Breast epithelium (tissue), 4 donors: ENCODE results near the gene PRDX5. TPM values are rescaled to one million over a fixed set of nuclear protein-coding genes. Genes with fewer than 3 reads are reported as not detected.
A peak's percentile ranks its signal among the peaks of the same experiment; 100 is the strongest.

Source experiments
- DNase-seq, 2 donors: peaks; one replicate each; pipeline ENCODE4 v3.0.0-alpha.2; 2019; ENCODE audit warnings: low spot score in 2 of 2
- H3K27ac ChIP-seq, 2 donors: fragments of 200-600 bp; sonication (generic) in 1 of 2; one replicate each; pipeline ENCODE4 v1.5.1; 2016 to 2019; ENCODE audit warnings: mild to moderate bottlenecking in 1 of 2
- H3K27me3 ChIP-seq, 2 donors: fragments of 200-600 bp; sonication (generic) in 1 of 2; one replicate each; pipeline versions ENCODE4 v1.5.1 to v1.6.0; 2017 to 2019; ENCODE audit warnings: control low read depth in 1 of 2, mild to moderate bottlenecking in 1 of 2
- H3K36me3 ChIP-seq: fragments of 200-600 bp; one replicate; pipeline ENCODE4 v1.5.1; 2019
- H3K4me1 ChIP-seq, 2 donors: fragments of 200-600 bp; sonication (generic); one replicate each; pipeline ENCODE4 v1.5.1; 2016 to 2019; ENCODE audit warnings: control low read depth in 1 of 2
- H3K4me3 ChIP-seq, 3 donors: fragments of 200-600 bp; sonication (generic); 1 replicate in 2 of 3; 2 replicates in 1 of 3; pipeline ENCODE4 v1.5.1; 2016 to 2019; ENCODE audit warnings: mild to moderate bottlenecking in 3 of 3, moderate library complexity in 2 of 3
- H3K9me3 ChIP-seq, 2 donors: fragments of 200-600 bp; sonication (generic) in 1 of 2; one replicate each; pipeline ENCODE4 v1.5.1; 2016 to 2019; ENCODE audit warnings: control low read depth in 1 of 2
- POLR2A ChIP-seq: fragments of 450-650 bp; IDR thresholded peaks from one replicate; pipeline ENCODE4 v1.6.1; 2016; ENCODE audit warnings: antibody characterized with exemption, mild to moderate bottlenecking, moderate library complexity
- POLR2AphosphoS5 ChIP-seq, 3 donors: sonication (generic); formaldehyde crosslinking; IDR thresholded peaks; one replicate each; pipeline ENCODE4 v1.6.1; 2017; ENCODE audit warnings: antibody characterized with exemption in 3 of 3
- intact Hi-C: fragments of 100-400 bp; cut with DNase I; formaldehyde crosslinking; loops from one replicate; pipeline ENCODE4 v1.15.1; 2023; ENCODE audit warnings: low total_unique reads
- total RNA-seq, 3 donors: library from RNA; depleted of rRNA; stranded (reverse); fragments of >200 nt; gene quantifications; one replicate each; pipeline ENCODE4 v1.1.0, GENCODE V29; 2016
- TF ChIP-seq, protein P1 (sequence below), 3 donors: fragments of 450-650 bp; IDR thresholded peaks; one replicate each; pipeline ENCODE4 v1.5.1; 2016 to 2017; ENCODE audit warnings: antibody characterized with exemption in 3 of 3, mild to moderate bottlenecking in 3 of 3, moderate library complexity in 3 of 3

Gene PRDX5
- total RNA-seq, 3 donors from 2014 or later: 241 to 327 (median 262) TPM

DNA sequence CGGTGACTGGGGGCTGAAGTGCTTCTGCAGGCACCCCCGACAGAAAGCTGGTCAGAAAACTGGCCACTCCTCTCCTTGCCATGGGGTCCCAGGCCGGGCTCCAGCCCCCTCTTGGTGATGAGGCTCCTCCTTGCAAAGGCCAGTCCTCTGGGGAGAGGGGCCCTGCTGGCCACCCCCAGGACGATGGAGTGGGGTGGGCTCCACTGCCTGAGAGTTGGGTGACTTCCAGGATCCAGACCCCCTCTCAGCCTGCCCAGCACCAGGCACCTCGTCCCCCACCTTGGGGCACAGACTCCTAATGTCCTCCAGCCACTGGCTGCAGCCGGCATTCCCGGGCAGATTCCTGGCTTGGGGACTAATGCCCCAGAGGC lies 40.6 kb downstream of the PRDX5 start:
- DNase-seq: no peak
- no peaks in the 10 kb centered on the region for H3K27me3 ChIP-seq
- peak overlapping the region; percentile 84 to 88 for H3K27ac ChIP-seq
- no peaks in the 10 kb centered on the region for H3K9me3 ChIP-seq
- H3K4me1 ChIP-seq: peaks cover 4 to 9% of the 10 kb centered on the region in 2 donors
- H3K36me3 ChIP-seq: no peaks in the 10 kb centered on the region
- TF ChIP-seq, protein P1, sequence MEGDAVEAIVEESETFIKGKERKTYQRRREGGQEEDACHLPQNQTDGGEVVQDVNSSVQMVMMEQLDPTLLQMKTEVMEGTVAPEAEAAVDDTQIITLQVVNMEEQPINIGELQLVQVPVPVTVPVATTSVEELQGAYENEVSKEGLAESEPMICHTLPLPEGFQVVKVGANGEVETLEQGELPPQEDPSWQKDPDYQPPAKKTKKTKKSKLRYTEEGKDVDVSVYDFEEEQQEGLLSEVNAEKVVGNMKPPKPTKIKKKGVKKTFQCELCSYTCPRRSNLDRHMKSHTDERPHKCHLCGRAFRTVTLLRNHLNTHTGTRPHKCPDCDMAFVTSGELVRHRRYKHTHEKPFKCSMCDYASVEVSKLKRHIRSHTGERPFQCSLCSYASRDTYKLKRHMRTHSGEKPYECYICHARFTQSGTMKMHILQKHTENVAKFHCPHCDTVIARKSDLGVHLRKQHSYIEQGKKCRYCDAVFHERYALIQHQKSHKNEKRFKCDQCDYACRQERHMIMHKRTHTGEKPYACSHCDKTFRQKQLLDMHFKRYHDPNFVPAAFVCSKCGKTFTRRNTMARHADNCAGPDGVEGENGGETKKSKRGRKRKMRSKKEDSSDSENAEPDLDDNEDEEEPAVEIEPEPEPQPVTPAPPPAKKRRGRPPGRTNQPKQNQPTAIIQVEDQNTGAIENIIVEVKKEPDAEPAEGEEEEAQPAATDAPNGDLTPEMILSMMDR (IDR thresholded peaks at IDR 0.05): no peak
- no peak for TF ChIP-seq POLR2A
- no peak for TF ChIP-seq POLR2AphosphoS5 (IDR thresholded peaks at IDR 0.05)
- intact Hi-C loops: no loop called here
- peak overlapping the region; percentile 78 to 98 (median 81) for H3K4me3 ChIP-seq

DNA sequence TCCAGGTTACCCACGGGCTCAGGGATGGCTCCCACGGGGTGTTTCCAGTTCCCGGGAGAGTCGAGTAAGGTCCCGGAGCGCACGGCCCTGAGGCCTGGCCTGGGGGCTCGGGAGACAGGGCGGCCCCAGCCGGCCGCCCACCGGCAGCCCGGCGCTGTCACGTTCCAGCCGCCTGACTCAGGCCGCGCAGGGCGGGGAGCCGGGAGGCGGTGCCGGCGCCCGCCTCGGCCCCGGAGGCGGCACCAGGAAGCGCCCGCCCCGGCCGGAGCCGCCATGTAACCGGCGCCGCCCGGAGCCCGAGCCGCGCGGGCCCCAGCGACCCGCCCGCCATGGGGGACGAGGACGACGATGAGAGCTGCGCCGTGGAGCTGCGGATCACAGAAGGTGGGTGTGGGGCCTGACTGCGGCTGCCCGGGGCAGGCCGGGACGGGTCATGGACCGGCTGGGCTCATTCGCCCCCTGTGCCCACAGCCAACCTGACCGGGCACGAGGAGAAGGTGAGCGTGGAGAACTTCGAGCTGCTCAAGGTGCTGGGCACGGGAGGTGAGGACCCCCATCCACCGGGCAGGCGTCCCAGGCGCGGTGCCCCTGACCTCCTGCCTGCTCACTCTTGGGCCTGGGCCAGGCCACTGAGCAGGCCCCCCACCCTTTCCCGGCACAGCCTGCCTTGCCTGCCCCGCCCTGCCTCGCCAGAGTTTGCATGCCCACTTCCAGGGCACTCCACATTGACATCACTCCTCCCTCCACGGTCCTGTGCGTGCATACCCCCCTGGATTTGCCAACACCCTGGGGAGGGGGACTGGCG lies 41.2 kb downstream of the PRDX5 start, which contains the start of gene RPS6KA4:
RPS6KA4 (plus strand) TSS at position 256 of the 805 bp plus-strand sequence; CDS start at position 330, 74 bp downstream.
- intact Hi-C loops: no loop called here
- peak in 1 of 2 donors; percentile 57 for DNase-seq
- H3K27me3 ChIP-seq: no peaks in the 10 kb centered on the region
- peak within 1 kb of the TSS; percentile 78 to 98 (median 81) for H3K4me3 ChIP-seq
- H3K36me3 ChIP-seq: no peaks in the 10 kb centered on the region
- peaks cover 4 to 9% of the 10 kb centered on the region in 2 donors for H3K4me1 ChIP-seq
- no peaks in the 10 kb centered on the region for H3K9me3 ChIP-seq
- no peak for TF ChIP-seq POLR2AphosphoS5 (IDR thresholded peaks at IDR 0.05)
- TF ChIP-seq, protein P1 (IDR thresholded peaks at IDR 0.05): peak in 1 of 3 donors; percentile 13
- H3K27ac ChIP-seq: peak within 1 kb of the TSS; percentile 84 to 88

DNA sequence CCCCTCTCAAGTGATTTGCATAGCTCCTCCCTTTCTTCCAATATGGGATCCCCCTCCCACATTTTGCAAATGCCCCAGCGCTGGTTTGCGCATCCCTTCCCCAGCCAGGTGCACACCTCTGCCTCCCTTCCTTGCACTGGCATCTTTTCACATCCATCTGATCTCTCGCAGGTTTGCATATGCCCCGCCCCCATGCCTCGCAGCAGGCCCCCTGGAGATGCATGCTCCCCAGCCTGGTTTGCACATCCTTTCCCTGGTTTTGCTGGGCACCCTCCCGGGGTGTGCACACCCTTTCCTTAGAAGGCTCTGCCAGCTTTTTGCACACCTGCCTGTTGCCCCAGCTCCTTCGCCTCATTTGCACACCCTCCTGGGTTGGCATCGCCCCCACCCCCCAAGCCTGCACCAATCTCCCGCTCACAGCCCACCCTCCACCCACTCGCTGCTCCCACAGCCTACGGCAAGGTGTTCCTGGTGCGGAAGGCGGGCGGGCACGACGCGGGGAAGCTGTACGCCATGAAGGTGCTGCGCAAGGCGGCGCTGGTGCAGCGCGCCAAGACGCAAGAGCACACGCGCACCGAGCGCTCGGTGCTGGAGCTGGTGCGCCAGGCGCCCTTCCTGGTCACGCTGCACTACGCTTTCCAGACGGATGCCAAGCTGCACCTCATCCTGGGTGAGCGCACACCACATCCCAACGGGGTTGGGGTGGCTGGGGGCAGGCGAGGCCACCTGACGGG lies 42.0 kb downstream of the PRDX5 start:
- H3K27me3 ChIP-seq: no peaks in the 10 kb centered on the region
- peak overlapping the region; percentile 78 to 98 (median 81) for H3K4me3 ChIP-seq
- intact Hi-C loops: no loop called here
- DNase-seq: no peak
- no peaks in the 10 kb centered on the region for H3K9me3 ChIP-seq
- TF ChIP-seq POLR2AphosphoS5 (IDR thresholded peaks at IDR 0.05) (no peak), POLR2A (no peak)
- TF ChIP-seq, protein P1 (IDR thresholded peaks at IDR 0.05): no peak
- H3K27ac ChIP-seq: peak overlapping the region; percentile 84 to 88
- peaks cover 4 to 9% of the 10 kb centered on the region in 2 donors for H3K4me1 ChIP-seq
- H3K36me3 ChIP-seq: no peaks in the 10 kb centered on the region

DNA sequence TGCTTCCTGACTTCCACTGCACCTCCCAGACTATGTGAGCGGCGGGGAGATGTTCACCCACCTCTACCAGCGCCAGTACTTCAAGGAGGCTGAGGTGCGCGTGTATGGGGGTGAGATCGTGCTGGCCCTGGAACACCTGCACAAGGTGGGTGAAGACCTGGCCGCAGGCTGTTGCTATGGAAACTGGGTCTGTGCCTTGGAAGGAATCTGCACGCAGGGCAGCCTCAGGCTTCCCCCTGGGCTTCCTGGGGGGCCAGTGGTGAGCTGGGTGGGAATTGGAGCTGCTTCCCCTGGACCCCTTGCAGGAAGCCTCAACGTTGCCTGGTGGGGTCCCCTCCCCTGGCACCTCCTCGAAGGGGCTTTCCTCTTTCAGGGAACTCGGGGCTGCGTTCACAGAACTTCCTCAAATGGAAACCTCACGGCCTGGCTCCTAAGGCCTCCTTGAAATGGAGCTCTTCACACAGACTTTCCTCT lies 42.6 kb downstream of the PRDX5 start:
- intact Hi-C loops: no loop called here
- no peak for DNase-seq
- H3K27me3 ChIP-seq: no peaks in the 10 kb centered on the region
- no peak overlapping the region for H3K27ac ChIP-seq
- H3K36me3 ChIP-seq: no peaks in the 10 kb centered on the region
- H3K4me1 ChIP-seq: peaks cover 4 to 9% of the 10 kb centered on the region in 2 donors
- H3K4me3 ChIP-seq: peak overlapping the region in 2 of 3 donors; percentile 81 to 98
- no peaks in the 10 kb centered on the region for H3K9me3 ChIP-seq
- TF ChIP-seq POLR2A (no peak), POLR2AphosphoS5 (IDR thresholded peaks at IDR 0.05) (no peak)
- TF ChIP-seq, protein P1 (IDR thresholded peaks at IDR 0.05): no peak
